HG03558 (cell line): ENCODE measurements around the gene ANKRD33B.
"Not testable (repeated sequence)": the region's sequence is repeated elsewhere in the genome, so short reads cannot be mapped to it uniquely, and the experiment has no call there.

Experiments
- ATAC-seq: cut with Tn5 transposase; IDR thresholded peaks from one replicate; pipeline ENCODE4 v1.9.1; 2021; ENCODE audit warnings: moderate number of reproducible peaks; ENCODE audit not compliant: unreplicated experiment; ENCODE audit errors: extremely low read depth

The ANKRD33B gene

DNA sequence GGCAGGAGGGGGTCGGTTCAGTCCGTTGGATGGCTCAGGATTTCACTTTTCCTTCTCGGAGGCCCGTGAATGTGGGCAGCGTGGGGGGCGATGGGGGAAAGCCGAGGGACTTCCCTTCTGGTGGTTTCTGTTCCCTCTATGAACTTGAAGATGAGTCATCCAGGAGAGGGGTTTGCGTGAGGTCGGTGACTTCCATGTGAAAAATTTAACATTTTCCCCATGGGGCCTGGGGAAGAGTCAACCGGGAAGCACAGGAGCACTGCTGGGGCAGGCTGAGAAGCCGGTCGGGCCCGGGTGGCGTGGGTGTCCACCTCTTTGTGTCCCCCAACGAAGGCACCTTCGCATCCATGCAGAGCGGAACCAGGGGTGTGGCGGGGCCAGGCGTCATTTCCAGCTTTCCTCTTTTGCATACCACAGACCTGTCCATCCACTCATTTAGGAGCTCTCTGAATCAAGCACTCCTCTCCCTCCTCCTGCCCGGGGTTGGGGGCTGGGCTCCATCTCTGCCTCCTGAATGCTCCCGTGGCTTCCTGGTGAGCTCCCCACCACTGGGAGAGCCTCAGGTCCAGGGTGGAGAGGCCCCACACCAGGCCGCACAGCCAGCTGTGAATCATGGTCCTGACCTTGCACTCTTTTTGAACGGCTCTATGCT, 68.4 kb downstream of the ANKRD33B start:
- peak; percentile 15 for ATAC-seq

- ATAC-seq = no peak
Measured at GRCh38 chr5:10633271-10634049, 69.6 kb downstream of the ANKRD33B start.

- no peak for ATAC-seq
Measured at GRCh38 chr5:10634050-10634449, 70.2 kb downstream of the ANKRD33B start.

- ATAC-seq = no peak
Measured at GRCh38 chr5:10634562-10634961, 70.7 kb downstream of the ANKRD33B start.

DNA sequence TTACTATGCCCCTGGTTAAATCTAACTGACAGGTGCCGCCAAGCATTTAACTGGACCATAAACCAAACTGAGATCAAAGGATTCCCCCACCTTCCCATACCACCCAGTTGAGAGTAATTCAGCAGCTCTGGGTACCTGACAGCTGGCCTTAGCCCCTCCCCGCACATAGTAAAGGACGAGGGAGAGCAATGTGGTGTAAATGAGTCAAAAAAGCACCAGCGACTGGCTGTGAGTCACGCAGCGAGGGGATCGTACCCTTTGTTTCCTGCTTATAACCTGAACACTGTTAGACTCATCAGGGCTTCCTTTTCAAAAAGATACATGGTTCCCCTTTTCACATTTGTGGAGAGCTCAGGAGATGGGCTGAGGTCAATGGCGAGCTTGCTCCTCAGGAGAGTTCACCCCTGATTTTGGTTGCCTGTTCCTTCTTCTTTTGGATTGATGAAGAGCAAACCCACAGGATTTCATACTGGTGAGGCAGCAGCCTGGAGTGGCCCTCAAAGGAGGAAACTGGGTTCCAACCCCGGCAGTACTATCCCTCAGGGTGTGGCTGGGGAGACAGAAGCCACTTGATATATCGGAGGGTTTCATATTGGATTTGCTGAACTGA, 71.5 kb downstream of the ANKRD33B start:
- ATAC-seq = peak; percentile 67

GRCh38 chr5:10635867-10636350, 72.0 kb downstream of the ANKRD33B start:
- ATAC-seq = no peak

DNA sequence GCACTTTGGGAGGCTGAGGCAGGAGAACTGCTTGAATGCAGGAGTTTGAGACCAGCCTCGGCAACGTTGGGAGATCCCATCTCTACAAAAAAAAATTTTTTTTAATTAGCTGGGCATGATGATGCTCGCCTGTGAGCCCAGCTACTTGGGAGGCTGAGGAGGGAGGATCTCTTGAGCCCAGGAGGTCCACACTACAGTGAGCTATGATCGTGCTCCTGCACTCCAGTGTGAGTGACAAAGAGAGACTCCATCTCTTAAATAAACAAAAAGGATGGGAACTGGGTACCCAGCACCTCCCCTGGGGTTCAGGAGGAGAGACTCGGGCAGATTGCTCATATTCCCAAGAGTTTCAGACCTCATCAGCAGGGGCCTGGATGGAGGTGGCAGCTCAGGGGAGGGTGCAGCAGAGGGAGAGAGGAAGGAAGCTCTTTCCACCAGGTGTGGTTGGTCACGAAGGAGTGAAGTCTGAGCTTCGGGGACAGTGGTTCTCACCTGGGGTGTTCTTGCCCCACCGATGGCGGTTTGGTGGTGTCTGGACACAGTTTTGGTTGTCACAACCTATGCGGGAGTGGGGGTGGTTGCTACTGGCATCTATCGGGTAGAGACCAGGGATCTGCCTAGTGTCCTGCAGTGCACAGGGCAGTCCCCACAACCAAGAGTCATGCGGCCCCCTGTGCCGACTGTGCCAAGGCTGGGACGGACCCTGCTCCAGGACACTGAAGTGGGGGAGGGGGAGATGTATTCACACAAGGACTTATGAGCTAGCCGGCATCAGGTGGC, 72.7 kb downstream of the ANKRD33B start:
- ATAC-seq = no peak

- ATAC-seq = no peak
Measured at GRCh38 chr5:10637944-10638343, 74.1 kb downstream of the ANKRD33B start.

DNA sequence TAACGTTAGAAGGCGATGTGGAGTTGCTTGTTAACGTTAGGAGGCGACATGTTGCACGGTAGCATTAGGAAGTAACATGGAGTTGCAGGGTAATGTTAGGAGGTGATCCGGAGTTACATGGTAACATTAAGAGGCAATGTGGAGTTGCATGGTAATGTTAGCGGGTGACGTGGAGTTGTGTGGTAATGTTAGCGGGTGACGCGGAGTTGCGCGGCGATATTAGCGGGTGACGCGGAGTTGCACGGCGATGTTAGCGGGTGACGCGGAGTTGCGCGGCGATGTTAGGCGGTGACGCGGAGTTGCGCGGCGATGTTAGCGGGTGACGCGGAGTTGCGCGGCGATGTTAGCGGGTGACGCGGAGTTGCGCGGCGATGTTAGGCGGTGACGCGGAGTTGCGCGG, 74.9 kb downstream of the ANKRD33B start:
- ATAC-seq = not testable (repeated sequence)

- no peak for ATAC-seq
Measured at GRCh38 chr5:10639846-10640368, 76.0 kb downstream of the ANKRD33B start.

DNA sequence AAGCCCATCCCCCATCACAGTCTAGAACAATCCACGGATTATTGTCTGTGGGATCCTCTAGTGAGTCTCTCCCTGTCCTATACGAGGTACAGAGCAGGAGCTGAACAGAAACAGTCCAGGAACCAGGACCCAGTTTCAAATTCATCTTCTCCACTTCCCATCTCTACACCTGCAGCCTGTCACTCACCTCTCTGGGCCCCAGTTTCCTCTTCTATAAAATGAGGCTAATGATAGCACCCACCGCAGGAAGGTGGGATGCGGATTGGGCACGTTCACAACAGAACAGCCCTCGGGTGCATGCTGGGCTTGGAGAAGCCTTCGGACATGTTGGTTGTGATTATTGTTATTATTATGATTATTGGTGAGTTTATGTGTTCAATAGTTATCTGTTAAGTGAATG, 78.5 kb downstream of the ANKRD33B start:
- ATAC-seq = no peak

DNA sequence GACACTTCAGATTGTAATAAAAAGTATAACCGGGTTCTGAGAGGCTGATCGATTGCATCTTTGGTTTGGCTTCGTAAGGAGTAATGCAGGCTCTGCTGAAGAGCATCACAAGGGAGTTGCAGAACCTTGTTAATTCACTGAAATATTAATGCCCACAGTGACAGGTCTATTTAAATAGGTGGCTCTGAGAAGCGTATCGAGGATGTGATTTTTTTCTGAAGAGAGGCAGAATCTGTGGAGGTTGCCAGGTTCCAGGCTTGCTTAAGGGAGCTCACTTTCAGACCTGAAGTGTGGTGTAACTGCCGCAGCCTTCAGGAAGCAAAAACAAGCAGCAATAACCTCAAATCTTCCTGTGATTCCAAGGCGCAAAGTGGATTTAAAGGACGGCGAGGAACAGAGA, 80.3 kb downstream of the ANKRD33B start:
- ATAC-seq = no peak

DNA sequence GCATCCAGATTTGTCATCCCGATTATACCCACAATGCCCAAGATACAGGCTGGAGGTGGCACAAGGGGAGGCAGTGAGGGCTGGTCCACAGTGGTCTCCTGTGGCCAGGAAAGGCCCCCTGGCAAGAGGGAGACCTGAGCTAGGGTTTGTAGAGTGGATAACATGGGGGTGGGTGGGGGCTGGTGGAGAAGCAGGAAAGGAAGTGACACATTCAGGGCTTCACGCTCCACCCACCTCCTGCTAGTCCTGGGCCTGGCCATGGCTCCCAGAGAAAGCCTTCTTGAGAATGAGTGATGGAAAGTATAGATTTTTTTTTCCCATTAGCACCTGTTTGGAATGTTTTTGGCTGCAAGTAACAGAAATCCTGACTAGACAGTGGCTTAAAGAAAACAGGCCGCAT, 81.3 kb downstream of the ANKRD33B start:
- no peak for ATAC-seq

GRCh38 chr5:10645671-10646070, 81.8 kb downstream of the ANKRD33B start:
- ATAC-seq = no peak

GRCh38 chr5:10647640-10648039, 83.8 kb downstream of the ANKRD33B start:
- no peak for ATAC-seq

DNA sequence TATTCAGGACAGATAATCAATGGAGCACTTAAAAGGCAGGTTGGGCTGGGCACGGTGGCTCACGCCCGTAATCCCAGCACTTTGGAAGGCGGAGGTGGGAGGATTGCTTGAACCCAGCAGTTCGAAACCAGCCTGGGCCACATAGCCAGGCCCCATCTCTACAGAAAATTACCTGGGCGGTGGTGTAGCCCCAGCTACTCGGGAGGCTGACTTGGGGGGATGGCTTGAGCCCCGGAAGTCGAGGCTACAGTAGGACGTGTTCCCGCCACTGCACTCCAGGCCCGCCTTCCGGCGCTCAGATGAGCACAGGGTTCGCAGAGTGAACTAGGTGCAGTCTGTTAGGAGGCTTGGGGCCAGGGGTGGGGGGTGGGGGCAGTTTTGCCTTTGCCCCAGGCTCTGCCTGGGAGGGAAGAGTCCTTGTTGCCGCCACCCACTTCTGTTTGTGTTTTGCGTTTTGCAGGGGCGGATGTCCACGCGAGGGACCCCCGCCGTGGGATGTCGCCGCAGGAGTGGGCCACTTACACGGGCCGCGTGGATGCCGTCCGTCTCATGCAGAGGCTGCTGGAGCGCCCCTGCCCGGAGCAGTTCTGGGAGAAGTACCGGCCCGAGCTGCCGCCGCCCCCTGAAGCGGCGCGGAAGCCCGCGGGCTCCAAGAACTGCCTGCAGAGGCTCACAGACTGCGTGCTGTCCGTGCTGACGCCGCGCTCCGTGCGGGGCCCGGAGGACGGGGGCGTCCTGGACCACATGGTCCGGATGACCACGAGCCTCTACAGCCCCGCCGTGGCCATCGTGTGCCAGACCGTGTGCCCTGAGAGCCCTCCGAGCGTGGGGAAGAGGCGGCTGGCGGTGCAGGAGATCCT, 85.2 kb downstream of the ANKRD33B start:
- no peak for ATAC-seq

GRCh38 chr5:10649666-10650380, 86.0 kb downstream of the ANKRD33B start:
- no peak for ATAC-seq

- no peak for ATAC-seq
Measured at GRCh38 chr5:10652151-10652550, 88.3 kb downstream of the ANKRD33B start.

- ATAC-seq = no peak
Measured at GRCh38 chr5:10652606-10653005, 88.7 kb downstream of the ANKRD33B start.
